Measurements from ENCODE around the gene GNMT. TPM values are rescaled to one million over a fixed set of nuclear protein-coding genes. Genes with fewer than 3 reads are reported as not detected.

The GNMT gene
- total RNA-seq, 4 donors from 2014 or later = 0.68 TPM; not detected in 3

DNA sequence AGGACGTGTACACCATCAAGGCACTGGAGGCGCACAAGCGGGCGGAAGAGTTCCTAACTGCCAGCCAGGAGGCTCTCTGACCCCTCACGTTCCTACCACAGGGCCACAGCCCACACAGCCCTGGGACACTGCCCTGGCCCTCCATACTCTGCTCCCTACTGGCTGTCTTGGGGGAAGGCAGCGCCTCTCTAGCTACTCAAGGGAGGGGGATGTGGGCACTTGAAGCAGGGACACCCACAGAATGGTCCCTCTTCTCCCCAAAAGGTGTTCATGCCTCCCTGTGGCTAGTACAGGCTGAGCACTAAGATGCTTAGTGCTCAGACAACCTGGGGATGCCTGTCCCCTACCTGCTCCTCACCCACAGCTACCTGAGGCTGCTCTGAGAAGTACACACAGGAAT lies 50.7 kb downstream of the GNMT start:
- in situ Hi-C loops (cut with MboI; ENCODE audit: low pct_ligation_motif_present in 1 of 4, low pct_unique_long_range_greater_than_20kb in 1 of 4, low sequenced_read_pairs in 3 of 4) (no loop called here), intact Hi-C loops (cut with DNase I; ENCODE audit: low total_unique reads) (no loop called here)
- WGBS, 2 donors (ENCODE audit: low coverage in 1 of 2) = 81 to 91% methylated on average over 5 to 6 of the region's 6 CpGs
- peaks cover 0 to 8% (median 3%) of the 10 kb centered on the region in 4 donors for H3K36me3 ChIP-seq
- DNase-seq = no peak
- H3K4me3 ChIP-seq = no peak overlapping the region
- H3K4me1 ChIP-seq = peaks cover 19 to 35% (median 26%) of the 10 kb centered on the region in 4 donors
- no peaks in the 10 kb centered on the region for H3K9me3 ChIP-seq
- no peaks in the 10 kb centered on the region for H3K27me3 ChIP-seq
- TF ChIP-seq, protein P1, sequence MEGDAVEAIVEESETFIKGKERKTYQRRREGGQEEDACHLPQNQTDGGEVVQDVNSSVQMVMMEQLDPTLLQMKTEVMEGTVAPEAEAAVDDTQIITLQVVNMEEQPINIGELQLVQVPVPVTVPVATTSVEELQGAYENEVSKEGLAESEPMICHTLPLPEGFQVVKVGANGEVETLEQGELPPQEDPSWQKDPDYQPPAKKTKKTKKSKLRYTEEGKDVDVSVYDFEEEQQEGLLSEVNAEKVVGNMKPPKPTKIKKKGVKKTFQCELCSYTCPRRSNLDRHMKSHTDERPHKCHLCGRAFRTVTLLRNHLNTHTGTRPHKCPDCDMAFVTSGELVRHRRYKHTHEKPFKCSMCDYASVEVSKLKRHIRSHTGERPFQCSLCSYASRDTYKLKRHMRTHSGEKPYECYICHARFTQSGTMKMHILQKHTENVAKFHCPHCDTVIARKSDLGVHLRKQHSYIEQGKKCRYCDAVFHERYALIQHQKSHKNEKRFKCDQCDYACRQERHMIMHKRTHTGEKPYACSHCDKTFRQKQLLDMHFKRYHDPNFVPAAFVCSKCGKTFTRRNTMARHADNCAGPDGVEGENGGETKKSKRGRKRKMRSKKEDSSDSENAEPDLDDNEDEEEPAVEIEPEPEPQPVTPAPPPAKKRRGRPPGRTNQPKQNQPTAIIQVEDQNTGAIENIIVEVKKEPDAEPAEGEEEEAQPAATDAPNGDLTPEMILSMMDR (IDR thresholded peaks at IDR 0.05) = no peak
- TF ChIP-seq POLR2AphosphoS5 (IDR thresholded peaks at IDR 0.05) (no peak), EP300 (IDR thresholded peaks at IDR 0.05; ENCODE audit: low read depth) (no peak), POLR2A (IDR thresholded peaks at IDR 0.05) (no peak)
- no peak overlapping the region for H3K27ac ChIP-seq

GRCh38 chr6:43012364-43012763 lies 51.8 kb downstream of the GNMT start:
- Histone ChIP-seq H3K9me3 (no peaks in the 10 kb centered on the region), H3K4me1 (peaks cover 26 to 43% (median 34%) of the 10 kb centered on the region in 4 donors), H3K27ac (peak overlapping the region in 1 of 4 donors; percentile 84), H3K36me3 (peaks cover 0 to 7% (median 2%) of the 10 kb centered on the region in 4 donors), H3K27me3 (no peaks in the 10 kb centered on the region), H3K4me3 (no peak overlapping the region)
- no peak for DNase-seq
- TF ChIP-seq POLR2AphosphoS5 (IDR thresholded peaks at IDR 0.05) = no peak
- TF ChIP-seq, protein P1 (IDR thresholded peaks at IDR 0.05) = no peak
- no peak for TF ChIP-seq EP300 (IDR thresholded peaks at IDR 0.05; ENCODE audit: low read depth)
- TF ChIP-seq POLR2A (IDR thresholded peaks at IDR 0.05) = no peak
- in situ Hi-C loops (cut with MboI; ENCODE audit: low pct_ligation_motif_present in 1 of 4, low pct_unique_long_range_greater_than_20kb in 1 of 4, low sequenced_read_pairs in 3 of 4) (no loop called here), intact Hi-C loops (cut with DNase I; ENCODE audit: low total_unique reads) (no loop called here)
- 92% methylated on average over 6 of the region's 6 CpGs; no CpG with 5 or more reads in 1 of the 2 donors for WGBS, 2 donors (ENCODE audit: low coverage in 1 of 2)

DNA sequence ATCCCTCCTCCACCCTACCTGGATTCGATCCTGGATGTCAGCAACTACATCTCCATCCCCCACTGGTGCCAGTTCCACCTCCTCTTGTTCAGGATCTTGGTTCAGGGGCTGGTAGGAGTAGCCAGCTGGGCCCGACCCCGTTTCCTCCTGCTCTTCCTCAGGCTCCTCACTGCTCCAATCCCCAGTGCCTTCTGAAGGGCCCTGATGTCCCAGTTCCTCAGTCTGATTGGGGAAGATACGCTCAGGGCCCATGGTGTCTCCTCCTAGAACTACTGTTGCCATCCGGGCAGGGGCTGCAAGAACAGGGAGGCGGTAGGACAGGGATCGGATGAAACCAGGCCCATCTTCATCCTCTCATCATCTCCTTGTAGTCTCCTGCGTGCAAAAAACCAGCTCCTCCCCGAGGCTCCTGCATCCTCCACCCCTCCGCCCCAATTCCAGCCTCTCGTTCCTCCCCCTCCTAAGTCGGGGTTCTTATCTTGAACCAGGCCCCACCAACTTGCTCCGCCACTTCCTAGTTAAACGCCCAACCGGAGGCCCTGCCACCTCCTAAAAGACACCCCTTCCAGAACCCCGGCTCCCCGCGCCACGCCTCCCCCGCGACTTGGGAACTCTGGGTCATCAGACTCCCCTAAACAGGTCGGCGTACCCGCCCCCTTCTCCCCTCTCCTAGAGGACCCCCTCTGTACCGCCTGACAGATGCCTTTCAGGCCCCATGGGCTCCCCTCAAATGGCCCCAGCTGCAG lies 52.7 kb downstream of the GNMT start:
- no peaks in the 10 kb centered on the region for H3K9me3 ChIP-seq
- H3K27me3 ChIP-seq = no peaks in the 10 kb centered on the region
- H3K4me3 ChIP-seq = peak overlapping the region; percentile 34 to 94 (median 62)
- H3K27ac ChIP-seq = peak overlapping the region; percentile 76 to 92 (median 85)
- in situ Hi-C loops (cut with MboI; ENCODE audit: low pct_ligation_motif_present in 1 of 4, low pct_unique_long_range_greater_than_20kb in 1 of 4, low sequenced_read_pairs in 3 of 4) = no loop called here
- peaks cover 0 to 3% (median 1%) of the 10 kb centered on the region in 4 donors for H3K36me3 ChIP-seq
- intact Hi-C loops (cut with DNase I; ENCODE audit: low total_unique reads) = no loop called here
- DNase-seq = no peak
- WGBS, 2 donors (ENCODE audit: low coverage in 1 of 2) = 2 to 15% methylated on average over 4 to 25 of the region's 25 CpGs
- H3K4me1 ChIP-seq = peaks cover 26 to 43% (median 34%) of the 10 kb centered on the region in 4 donors
- TF ChIP-seq POLR2A (IDR thresholded peaks at IDR 0.05) = no peak
- TF ChIP-seq EP300 (IDR thresholded peaks at IDR 0.05; ENCODE audit: low read depth) = no peak
- no peak for TF ChIP-seq POLR2AphosphoS5 (IDR thresholded peaks at IDR 0.05)
- TF ChIP-seq, protein P1 (IDR thresholded peaks at IDR 0.05) = no peak

Other genes with a start within 250 kb of the GNMT start
- gene PRPH2, start 238.2 kb upstream of the GNMT start, total RNA-seq = 1 to 10 TPM in 1 of 4 donors, under 1 TPM in 2, not detected in 1; 0.27 to 1.1 (median 0.32) TPM
- 10 to 100 TPM in 3 of 4 donors, 1 to 10 TPM in 1; 5.2 to 43.3 (median 27.3) TPM for gene TBCC, start 214.7 kb upstream of the GNMT start, total RNA-seq
- gene BICRAL, start 178.7 kb upstream of the GNMT start, total RNA-seq = 10 to 100 TPM; 14.7 to 34.8 (median 21.5) TPM
- gene RPL7L1, start 81.1 kb upstream of the GNMT start, total RNA-seq = 10 to 100 TPM; 27.3 to 57.1 (median 43.4) TPM
- gene PTCRA, start 44.7 kb upstream of the GNMT start, total RNA-seq = not detected
- 10 to 100 TPM; 10.3 to 24.4 (median 21.0) TPM for gene CNPY3, start 31.3 kb upstream of the GNMT start, total RNA-seq
- 10 to 100 TPM; 17.2 to 50.0 (median 33.2) TPM for gene PEX6, start 18.4 kb downstream of the GNMT start, total RNA-seq
- 10 to 100 TPM; 38.0 to 87.5 (median 52.9) TPM for gene PPP2R5D, start 23.8 kb downstream of the GNMT start, total RNA-seq
- 10 to 100 TPM; 21.7 to 54.2 (median 37.3) TPM for gene MEA1, start 53.2 kb downstream of the GNMT start, total RNA-seq
- gene KLHDC3, start 53.5 kb downstream of the GNMT start, total RNA-seq = 10 to 100 TPM; 54.6 to 67.3 (median 63.2) TPM
- 100 to 1,000 TPM in 1 of 4 donors, 10 to 100 TPM in 3; 32.2 to 200 (median 40.5) TPM for gene RRP36, start 60.9 kb downstream of the GNMT start, total RNA-seq
- gene CUL7, start 93.1 kb downstream of the GNMT start, total RNA-seq = 10 to 100 TPM; 13.0 to 29.3 (median 15.7) TPM
- 10 to 100 TPM in 3 of 4 donors, 1 to 10 TPM in 1; 5.8 to 54.2 (median 34.3) TPM for gene MRPL2, start 98.7 kb downstream of the GNMT start, total RNA-seq
- gene KLC4, start 98.9 kb downstream of the GNMT start, total RNA-seq = 100 to 1,000 TPM in 3 of 4 donors, 10 to 100 TPM in 1; 91.9 to 296 (median 159) TPM
- gene PTK7, start 115.6 kb downstream of the GNMT start, total RNA-seq = 10 to 100 TPM in 1 of 4 donors, 1 to 10 TPM in 3; 2.2 to 34.6 (median 6.0) TPM
- gene SRF, start 210.5 kb downstream of the GNMT start, total RNA-seq = 10 to 100 TPM; 26.7 to 32.6 (median 29.6) TPM
- 10 to 100 TPM; 41.1 to 69.9 (median 50.3) TPM for gene CUL9, start 221.4 kb downstream of the GNMT start, total RNA-seq